Upper lobe of left lung (tissue), 6 donors: ENCODE data around the gene GABBR2. TPM values are rescaled to one million over a fixed set of nuclear protein-coding genes. Genes with fewer than 3 reads are reported as not detected.

Experiments
- ATAC-seq, 2 donors: fragments of 200-7000 bp; cut with Tn5 transposase; one replicate each; pipeline ENCODE4 v1.9.1; 2022; ENCODE audit warnings: mild to moderate bottlenecking in 2 of 2, moderate library complexity in 2 of 2; ENCODE audit not compliant: low FRiP score in 2 of 2
- DNase-seq, 2 donors: peaks; one replicate each; pipeline ENCODE4 v3.0.0-alpha.2; 2019 to 2020
- H3K27ac ChIP-seq, 4 donors: fragments of 200-600 bp; sonication (generic); one replicate each; pipeline ENCODE4 v1.5.1; 2016 to 2019
- H3K27me3 ChIP-seq, 4 donors: fragments of 200-600 bp; sonication (generic); one replicate each; pipeline ENCODE4 v1.5.1; 2017 to 2019
- H3K36me3 ChIP-seq, 4 donors: fragments of 200-600 bp; sonication (generic); one replicate each; pipeline ENCODE4 v1.5.1; 2016 to 2019
- H3K4me1 ChIP-seq, 4 donors: fragments of 200-600 bp; sonication (generic); one replicate each; pipeline ENCODE4 v1.5.1; 2018 to 2019
- H3K4me3 ChIP-seq, 4 donors: fragments of 200-600 bp; sonication (generic); one replicate each; pipeline ENCODE4 v1.5.1; 2017 to 2019; ENCODE audit warnings: mild to moderate bottlenecking in 2 of 4, moderate library complexity in 1 of 4
- H3K9me3 ChIP-seq, 4 donors: fragments of 200-600 bp; sonication (generic); one replicate each; pipeline ENCODE4 v1.5.1; 2018 to 2019
- EP300 ChIP-seq, 4 donors: sonication (generic); formaldehyde crosslinking; IDR thresholded peaks; one replicate each; pipeline ENCODE4 v1.5.1; 2017; ENCODE audit warnings: antibody characterized with exemption in 4 of 4, control low read depth in 2 of 4
- POLR2A ChIP-seq, 4 donors: fragments of 450-650 bp; IDR thresholded peaks; one replicate each; pipeline ENCODE4 v1.5.1; 2016 to 2017; ENCODE audit warnings: antibody characterized with exemption in 4 of 4, mild to moderate bottlenecking in 2 of 4
- POLR2AphosphoS5 ChIP-seq, 2 donors: sonication (generic); formaldehyde crosslinking; IDR thresholded peaks; one replicate each; pipeline ENCODE4 v1.5.1; 2017; ENCODE audit warnings: antibody characterized with exemption in 2 of 2
- whole genome bisulfite sequencing, 2 donors: methylation state at CpG; one replicate each; pipeline ENCODE4 v1.1.5; 2017 to 2018; 5-methylcytosine and 5-hydroxymethylcytosine counted together
- total RNA-seq, 6 donors: library from RNA; depleted of rRNA in 4 of 6; stranded (reverse); fragments of >200 nt in 4 of 6; gene quantifications; one replicate each; pipeline versions ENCODE4 v1.1.0 to v1.2.1, GENCODE V29; 2016 to 2021
- TF ChIP-seq, protein P1 (sequence below), 6 experiments: fragments of 450-650 bp in 4 of 6; fragments of 200-600 bp in 2 of 6; sonication (generic) in 2 of 6; IDR thresholded peaks; one replicate each; pipeline ENCODE4 v1.5.1; 2016 to 2019; ENCODE audit warnings: antibody characterized with exemption in 6 of 6
- donor health status: DM: no; HTN: no; CAD: no; lungs with moderate emphysema.
- donor health status: DM: no; HTN: yes; CAD: no; lungs with severe emphysema.

Gene GABBR2
- total RNA-seq, 6 donors from 2014 or later = 0.15 to 1.00 (median 0.81) TPM; not detected in 1

DNA sequence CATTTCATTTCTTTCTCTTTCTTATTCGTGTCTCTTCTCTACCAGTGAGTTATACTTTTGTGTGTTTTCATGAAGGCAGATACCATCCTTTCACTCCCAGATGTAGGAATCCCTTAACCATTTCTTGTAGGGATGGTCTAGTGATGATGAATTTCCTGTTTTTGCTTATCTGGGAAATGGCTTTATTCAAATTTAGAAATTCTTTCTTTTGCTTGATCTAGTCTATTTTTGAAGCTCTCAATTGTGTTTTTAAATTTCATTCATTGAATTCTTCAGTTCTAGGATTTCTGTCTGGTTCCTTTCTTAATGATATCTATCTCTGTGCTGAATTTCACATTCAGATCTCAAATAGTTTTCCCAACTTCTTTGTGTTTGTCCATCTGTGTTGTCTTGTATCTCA is 357.4 kb downstream of the GABBR2 start:
- no peak overlapping the region for H3K4me3 ChIP-seq
- ATAC-seq (no peak), DNase-seq (no peak)
- H3K27me3 ChIP-seq = no peaks in the 10 kb centered on the region
- H3K27ac ChIP-seq = no peak overlapping the region
- WGBS, 2 donors = 0% methylated on average over 1 of the region's 1 CpG
- peaks cover 0 to 2% (median 0%) of the 10 kb centered on the region in 4 donors for H3K4me1 ChIP-seq
- TF ChIP-seq, protein P1, sequence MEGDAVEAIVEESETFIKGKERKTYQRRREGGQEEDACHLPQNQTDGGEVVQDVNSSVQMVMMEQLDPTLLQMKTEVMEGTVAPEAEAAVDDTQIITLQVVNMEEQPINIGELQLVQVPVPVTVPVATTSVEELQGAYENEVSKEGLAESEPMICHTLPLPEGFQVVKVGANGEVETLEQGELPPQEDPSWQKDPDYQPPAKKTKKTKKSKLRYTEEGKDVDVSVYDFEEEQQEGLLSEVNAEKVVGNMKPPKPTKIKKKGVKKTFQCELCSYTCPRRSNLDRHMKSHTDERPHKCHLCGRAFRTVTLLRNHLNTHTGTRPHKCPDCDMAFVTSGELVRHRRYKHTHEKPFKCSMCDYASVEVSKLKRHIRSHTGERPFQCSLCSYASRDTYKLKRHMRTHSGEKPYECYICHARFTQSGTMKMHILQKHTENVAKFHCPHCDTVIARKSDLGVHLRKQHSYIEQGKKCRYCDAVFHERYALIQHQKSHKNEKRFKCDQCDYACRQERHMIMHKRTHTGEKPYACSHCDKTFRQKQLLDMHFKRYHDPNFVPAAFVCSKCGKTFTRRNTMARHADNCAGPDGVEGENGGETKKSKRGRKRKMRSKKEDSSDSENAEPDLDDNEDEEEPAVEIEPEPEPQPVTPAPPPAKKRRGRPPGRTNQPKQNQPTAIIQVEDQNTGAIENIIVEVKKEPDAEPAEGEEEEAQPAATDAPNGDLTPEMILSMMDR (IDR thresholded peaks at IDR 0.05) = no peak
- TF ChIP-seq EP300 (IDR thresholded peaks at IDR 0.05) (no peak), POLR2A (IDR thresholded peaks at IDR 0.05) (no peak), POLR2AphosphoS5 (IDR thresholded peaks at IDR 0.05) (no peak)
- no peaks in the 10 kb centered on the region for H3K9me3 ChIP-seq
- H3K36me3 ChIP-seq = no peaks in the 10 kb centered on the region

DNA sequence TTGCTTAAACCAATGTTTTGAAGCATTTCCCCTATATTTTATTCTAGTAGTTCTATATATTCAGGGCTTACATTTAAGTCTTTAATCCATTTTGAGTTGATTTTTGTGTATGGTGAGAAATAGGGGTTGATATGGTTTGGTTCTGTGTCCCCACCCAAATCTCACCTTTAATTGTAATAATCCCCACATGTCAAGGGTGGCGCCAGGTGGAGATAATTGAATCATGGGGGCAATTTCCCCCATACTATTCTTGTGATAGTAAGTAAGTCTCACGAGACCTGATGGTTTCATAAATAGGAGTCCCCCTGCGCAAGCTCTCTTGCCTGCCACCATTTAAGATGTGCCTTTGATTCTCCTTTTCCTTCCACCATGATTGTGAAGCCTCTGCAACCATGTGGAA is 361.1 kb downstream of the GABBR2 start:
- H3K27me3 ChIP-seq = no peaks in the 10 kb centered on the region

DNA sequence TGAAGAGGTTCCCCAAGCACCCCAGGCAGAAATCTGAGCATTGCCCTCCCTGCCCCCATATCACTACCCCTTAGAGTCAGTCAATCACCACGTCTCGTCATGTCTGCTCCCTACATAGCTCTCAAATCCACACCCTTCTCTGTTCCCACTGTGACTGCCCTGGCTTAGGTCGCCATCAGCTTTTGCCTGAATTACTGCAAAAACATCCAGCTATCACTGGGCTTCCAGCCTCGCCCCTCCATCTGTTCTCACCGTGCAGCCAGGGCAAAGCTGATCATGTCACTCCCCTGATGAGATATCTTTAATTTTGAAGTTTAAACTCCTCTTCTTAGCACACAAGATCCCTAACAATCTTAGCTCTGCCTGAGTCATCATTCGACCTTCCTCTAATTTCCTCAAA is 363.7 kb downstream of the GABBR2 start:
- H3K27me3 ChIP-seq = no peaks in the 10 kb centered on the region
- TF ChIP-seq POLR2A (IDR thresholded peaks at IDR 0.05) = no peak
- no peak for TF ChIP-seq EP300 (IDR thresholded peaks at IDR 0.05)
- TF ChIP-seq, protein P1 (IDR thresholded peaks at IDR 0.05) = no peak
- no peak for TF ChIP-seq POLR2AphosphoS5 (IDR thresholded peaks at IDR 0.05)
- H3K36me3 ChIP-seq = no peaks in the 10 kb centered on the region
- H3K4me1 ChIP-seq = peaks cover 0 to 7% (median 2%) of the 10 kb centered on the region in 4 donors
- DNase-seq (no peak), ATAC-seq (no peak)
- WGBS, 2 donors = 70 to 77% methylated on average over 6 of the region's 6 CpGs
- H3K9me3 ChIP-seq = no peaks in the 10 kb centered on the region
- H3K27ac ChIP-seq = no peak overlapping the region
- no peak overlapping the region for H3K4me3 ChIP-seq

More for the DNA sequence above, 361.1 kb downstream of the GABBR2 start:
- Histone ChIP-seq H3K36me3 (no peaks in the 10 kb centered on the region), H3K27ac (no peak overlapping the region), H3K4me1 (no peaks in the 10 kb centered on the region), H3K4me3 (no peak overlapping the region), H3K9me3 (no peaks in the 10 kb centered on the region)
- DNase-seq (no peak), ATAC-seq (no peak)
- TF ChIP-seq POLR2AphosphoS5 (IDR thresholded peaks at IDR 0.05) (no peak), EP300 (IDR thresholded peaks at IDR 0.05) (no peak), POLR2A (IDR thresholded peaks at IDR 0.05) (no peak)
- TF ChIP-seq, protein P1 (IDR thresholded peaks at IDR 0.05) = no peak
- WGBS, 2 donors = 98 to 100% methylated on average over 3 of the region's 3 CpGs

DNA sequence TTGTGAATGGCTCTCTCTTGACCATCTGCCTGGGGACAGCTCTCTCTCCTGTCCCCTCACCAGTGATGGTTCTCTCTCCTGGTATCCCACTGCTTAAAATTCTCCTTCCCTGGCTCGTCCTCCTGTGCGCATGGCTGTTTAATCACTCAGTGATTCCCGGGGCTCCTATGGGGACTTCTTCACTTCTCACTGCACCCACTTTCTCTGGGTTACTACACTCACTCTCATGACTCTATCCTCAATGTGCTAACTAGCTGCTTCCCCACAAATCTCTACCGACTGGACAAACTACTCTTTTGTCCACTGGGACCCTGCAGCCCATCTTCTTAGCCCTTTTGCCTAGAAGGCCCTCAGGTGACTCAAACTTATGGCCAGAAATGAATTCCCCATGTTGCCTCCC is 364.2 kb downstream of the GABBR2 start:
- DNase-seq = no peak
- Histone ChIP-seq H3K4me1 (peaks cover 0 to 7% (median 2%) of the 10 kb centered on the region in 4 donors), H3K27me3 (no peaks in the 10 kb centered on the region), H3K36me3 (no peaks in the 10 kb centered on the region), H3K9me3 (no peaks in the 10 kb centered on the region), H3K27ac (no peak overlapping the region), H3K4me3 (no peak overlapping the region)
- ATAC-seq = no peak
- WGBS, 2 donors = 75 to 88% methylated on average over 4 of the region's 4 CpGs
- TF ChIP-seq EP300 (IDR thresholded peaks at IDR 0.05) = no peak
- TF ChIP-seq POLR2AphosphoS5 (IDR thresholded peaks at IDR 0.05) = no peak
- no peak for TF ChIP-seq POLR2A (IDR thresholded peaks at IDR 0.05)
- TF ChIP-seq, protein P1 (IDR thresholded peaks at IDR 0.05) = no peak

DNA sequence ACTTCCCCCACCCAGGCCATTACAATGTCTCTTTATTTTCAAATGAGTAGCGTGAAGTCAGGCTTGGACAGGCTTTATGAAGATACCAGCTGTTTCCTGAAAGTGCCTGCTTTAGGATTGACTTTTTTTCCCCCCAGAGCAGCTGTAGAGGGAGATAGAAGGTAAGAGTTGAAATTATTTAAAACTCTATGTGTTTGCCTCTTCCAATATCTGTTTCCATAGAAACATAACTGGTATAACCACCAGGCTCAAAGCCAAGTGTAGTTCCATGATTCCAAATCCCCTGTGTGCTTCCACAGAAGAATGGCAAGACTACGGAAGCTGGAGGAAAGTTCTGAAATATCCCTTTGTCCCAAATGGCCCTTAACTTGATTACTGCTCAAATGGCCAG is 365.9 kb downstream of the GABBR2 start:
- H3K4me1 ChIP-seq = peaks cover 0 to 7% (median 2%) of the 10 kb centered on the region in 4 donors
- H3K9me3 ChIP-seq = no peaks in the 10 kb centered on the region
- TF ChIP-seq, protein P1 (IDR thresholded peaks at IDR 0.05) = no peak
- TF ChIP-seq EP300 (IDR thresholded peaks at IDR 0.05) (no peak), POLR2AphosphoS5 (IDR thresholded peaks at IDR 0.05) (no peak), POLR2A (IDR thresholded peaks at IDR 0.05) (no peak)
- H3K4me3 ChIP-seq = no peak overlapping the region
- peak overlapping the region in 1 of 4 donors; percentile 57 for H3K27ac ChIP-seq
- no peaks in the 10 kb centered on the region for H3K36me3 ChIP-seq
- DNase-seq = no peak
- H3K27me3 ChIP-seq = no peaks in the 10 kb centered on the region
- ATAC-seq = no peak
- 77 to 90% methylated on average over 2 of the region's 2 CpGs for WGBS, 2 donors
